ENCODE results near the gene TNFRSF18.
"Not testable (repeated sequence)": the region's sequence is repeated elsewhere in the genome, so short reads cannot be mapped to it uniquely, and the experiment has no call there.

Gene TNFRSF18

GRCh38 chr1:1196431-1197187, 9.8 kb downstream of the TNFRSF18 start:
- DNase-seq, result no peak

GRCh38 chr1:1195726-1196125, 10.7 kb downstream of the TNFRSF18 start:
- not testable (repeated sequence) for DNase-seq

GRCh38 chr1:1194723-1195122, 11.7 kb downstream of the TNFRSF18 start:
- no peak for DNase-seq

GRCh38 chr1:1191734-1192133, 14.7 kb downstream of the TNFRSF18 start:
- DNase-seq, result no peak

- DNase-seq, result no peak
Observed at GRCh38 chr1:1189111-1189510, 17.3 kb downstream of the TNFRSF18 start.

GRCh38 chr1:1187938-1188337, 18.5 kb downstream of the TNFRSF18 start:
- DNase-seq, result no peak

- DNase-seq, result no peak
Observed at GRCh38 chr1:1185101-1185765, 21.2 kb downstream of the TNFRSF18 start.

- DNase-seq, result no peak
Observed at GRCh38 chr1:1183833-1184775, 22.3 kb downstream of the TNFRSF18 start.

GRCh38 chr1:1183221-1183747, 23.1 kb downstream of the TNFRSF18 start:
- no peak for DNase-seq

- no peak for DNase-seq
Observed at GRCh38 chr1:1182491-1183220, 23.7 kb downstream of the TNFRSF18 start.

- no peak for DNase-seq
Observed at GRCh38 chr1:1181938-1182410, 24.4 kb downstream of the TNFRSF18 start.

GRCh38 chr1:1181129-1181937, 25.1 kb downstream of the TNFRSF18 start:
- DNase-seq, result no peak

- no peak for DNase-seq
Observed at GRCh38 chr1:1179983-1180861, 26.2 kb downstream of the TNFRSF18 start.

- no peak for DNase-seq
Observed at GRCh38 chr1:1179346-1179982, 26.9 kb downstream of the TNFRSF18 start.

GRCh38 chr1:1178794-1179331, 27.5 kb downstream of the TNFRSF18 start:
- DNase-seq, result no peak

GRCh38 chr1:1177452-1178206, 28.8 kb downstream of the TNFRSF18 start:
- DNase-seq, result no peak

GRCh38 chr1:1176931-1177330, 29.5 kb downstream of the TNFRSF18 start:
- no peak for DNase-seq

- DNase-seq, result not testable (repeated sequence)
Observed at GRCh38 chr1:1176063-1176761, 30.2 kb downstream of the TNFRSF18 start.

Measured in NCI-H1694 (cell line).